GM18951 (cell line): ENCODE results near the gene JMY.
A peak's percentile ranks its signal among the peaks of the same experiment; 100 is the strongest.

Experiments used
- POLR2A ChIP-seq: IDR thresholded peaks from 4 replicates; pipeline ENCODE4 v1.6.1; 2011; ENCODE audit warnings: mild to moderate bottlenecking; ENCODE audit not compliant: insufficient read length, insufficient read depth; ENCODE audit errors: extremely low read depth
- in situ Hi-C: fragments of 300-500 bp; cut with MboI; formaldehyde crosslinking; loops from one replicate; pipeline ENCODE4 v1.12.0; 2022; ENCODE audit warnings: low sequenced_read_pairs, mixed read lengths, inconsistent platforms; ENCODE audit not compliant: unreplicated experiment

The JMY gene, protein sequence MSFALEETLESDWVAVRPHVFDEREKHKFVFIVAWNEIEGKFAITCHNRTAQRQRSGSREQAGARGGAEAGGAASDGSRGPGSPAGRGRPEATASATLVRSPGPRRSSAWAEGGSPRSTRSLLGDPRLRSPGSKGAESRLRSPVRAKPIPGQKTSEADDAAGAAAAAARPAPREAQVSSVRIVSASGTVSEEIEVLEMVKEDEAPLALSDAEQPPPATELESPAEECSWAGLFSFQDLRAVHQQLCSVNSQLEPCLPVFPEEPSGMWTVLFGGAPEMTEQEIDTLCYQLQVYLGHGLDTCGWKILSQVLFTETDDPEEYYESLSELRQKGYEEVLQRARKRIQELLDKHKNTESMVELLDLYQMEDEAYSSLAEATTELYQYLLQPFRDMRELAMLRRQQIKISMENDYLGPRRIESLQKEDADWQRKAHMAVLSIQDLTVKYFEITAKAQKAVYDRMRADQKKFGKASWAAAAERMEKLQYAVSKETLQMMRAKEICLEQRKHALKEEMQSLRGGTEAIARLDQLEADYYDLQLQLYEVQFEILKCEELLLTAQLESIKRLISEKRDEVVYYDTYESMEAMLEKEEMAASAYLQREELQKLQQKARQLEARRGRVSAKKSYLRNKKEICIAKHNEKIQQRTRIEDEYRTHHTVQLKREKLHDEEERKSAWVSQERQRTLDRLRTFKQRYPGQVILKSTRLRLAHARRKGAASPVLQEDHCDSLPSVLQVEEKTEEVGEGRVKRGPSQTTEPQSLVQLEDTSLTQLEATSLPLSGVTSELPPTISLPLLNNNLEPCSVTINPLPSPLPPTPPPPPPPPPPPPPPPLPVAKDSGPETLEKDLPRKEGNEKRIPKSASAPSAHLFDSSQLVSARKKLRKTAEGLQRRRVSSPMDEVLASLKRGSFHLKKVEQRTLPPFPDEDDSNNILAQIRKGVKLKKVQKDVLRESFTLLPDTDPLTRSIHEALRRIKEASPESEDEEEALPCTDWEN

DNA sequence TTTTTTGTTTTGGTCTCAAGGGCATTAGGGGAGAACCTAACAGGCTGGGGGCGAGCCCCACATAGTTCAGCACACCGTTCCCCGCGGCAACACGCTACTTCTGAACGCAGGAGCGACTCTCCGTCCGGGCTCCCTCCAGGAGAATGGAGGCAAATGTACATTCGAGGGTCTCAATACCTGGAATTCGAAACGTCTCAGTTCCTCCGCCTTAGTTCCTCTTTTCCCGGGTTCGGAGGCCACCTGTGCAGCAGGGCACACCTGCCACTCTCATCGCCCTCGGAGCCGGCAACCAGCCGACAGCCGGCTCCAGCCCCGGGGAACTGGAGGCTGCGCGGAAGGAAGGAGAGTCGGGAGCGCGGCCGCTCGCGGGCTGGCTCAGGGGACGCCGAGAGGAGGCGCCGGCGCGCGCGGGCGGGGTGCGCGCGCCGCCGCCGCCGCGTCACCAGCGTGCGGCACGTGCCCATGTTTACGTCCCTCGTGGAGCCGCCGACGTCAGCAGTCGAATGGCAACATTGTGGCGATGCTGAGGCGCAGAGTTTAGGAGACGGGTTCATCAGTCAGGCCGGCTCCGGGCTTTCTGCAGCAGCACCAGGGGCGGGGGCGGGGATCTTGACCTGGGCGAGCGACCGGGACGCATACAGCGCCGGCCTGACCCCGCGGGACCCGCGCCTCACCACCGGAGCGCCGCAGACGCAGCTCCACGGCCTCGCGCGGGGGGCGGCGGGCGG is at the start of gene JMY:
TSS of gene JMY (plus strand) at position 498 of the 728 bp plus-strand sequence. CDS start 520 bp downstream, outside the sequence.
- in situ Hi-C loops, result no loop called here
- TF ChIP-seq POLR2A, result peak; percentile 91

DNA sequence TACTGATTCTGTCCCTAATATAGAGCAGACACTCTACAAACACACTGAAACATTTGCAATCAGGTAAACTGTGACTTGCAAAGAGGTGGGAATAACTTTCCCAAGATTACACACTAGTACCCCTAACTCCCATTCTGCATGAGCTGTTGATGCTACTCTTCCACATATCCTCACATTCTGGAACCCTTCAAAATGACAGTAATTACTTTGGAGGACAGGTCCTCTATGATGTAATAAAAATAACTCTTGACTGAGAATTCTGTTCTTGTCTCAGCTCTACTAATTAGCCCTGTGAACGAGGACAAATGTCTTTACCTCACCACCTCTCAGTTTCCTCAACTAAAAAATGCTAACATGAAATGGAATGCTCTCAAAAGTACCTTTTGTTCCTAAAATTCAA is 49.5 kb upstream of the JMY start:
- in situ Hi-C loops, result no loop called here
- no peak for TF ChIP-seq POLR2A

DNA sequence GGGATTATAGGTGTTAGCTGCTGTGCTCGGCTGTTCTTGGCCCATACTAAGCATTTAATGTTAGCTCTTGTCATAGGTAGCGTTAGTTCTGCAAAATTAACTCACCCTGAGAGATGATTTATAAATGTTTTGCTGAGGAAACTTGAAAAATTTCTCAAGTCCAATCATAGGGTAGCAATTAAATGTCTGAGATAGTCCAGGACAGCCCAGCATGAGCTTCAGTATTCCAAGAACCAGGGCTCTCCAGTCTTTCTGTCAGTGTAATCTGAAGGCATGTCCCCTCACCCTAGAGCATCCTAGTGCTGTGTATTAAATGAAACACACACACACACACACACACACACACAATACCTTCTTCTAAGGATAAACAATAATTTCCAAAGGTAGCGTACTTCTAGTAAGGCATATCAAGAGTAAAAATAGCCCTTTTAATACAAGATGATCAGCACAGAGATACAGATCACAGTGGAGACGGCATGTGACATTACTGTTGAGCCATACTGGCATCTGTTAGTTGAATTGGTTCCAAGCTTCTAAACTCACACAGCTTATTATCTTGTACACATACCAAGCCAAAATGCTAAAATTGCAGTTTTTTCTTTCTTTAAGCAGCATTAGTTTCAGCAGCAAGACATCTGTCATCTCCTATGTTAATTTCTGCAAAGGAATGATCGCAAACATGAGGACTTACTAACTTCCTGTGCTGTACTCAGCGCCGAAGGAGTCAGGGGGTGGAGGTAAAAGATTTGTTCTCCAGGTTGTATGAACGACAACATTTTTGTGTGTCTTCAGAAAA is 46.3 kb upstream of the JMY start:
- in situ Hi-C loops, result no loop called here
- TF ChIP-seq POLR2A, result no peak

- in situ Hi-C loops, result no loop called here
- TF ChIP-seq POLR2A, result no peak
These were observed 45.7 kb upstream of the JMY start for GRCh38 chr5:79190235-79190529.

- in situ Hi-C loops, result no loop called here
- TF ChIP-seq POLR2A, result no peak
These were observed 44.5 kb upstream of the JMY start for GRCh38 chr5:79191457-79191856.

- in situ Hi-C loops, result no loop called here
- TF ChIP-seq POLR2A, result no peak
These were observed 42.3 kb upstream of the JMY start for GRCh38 chr5:79193643-79194042.

DNA sequence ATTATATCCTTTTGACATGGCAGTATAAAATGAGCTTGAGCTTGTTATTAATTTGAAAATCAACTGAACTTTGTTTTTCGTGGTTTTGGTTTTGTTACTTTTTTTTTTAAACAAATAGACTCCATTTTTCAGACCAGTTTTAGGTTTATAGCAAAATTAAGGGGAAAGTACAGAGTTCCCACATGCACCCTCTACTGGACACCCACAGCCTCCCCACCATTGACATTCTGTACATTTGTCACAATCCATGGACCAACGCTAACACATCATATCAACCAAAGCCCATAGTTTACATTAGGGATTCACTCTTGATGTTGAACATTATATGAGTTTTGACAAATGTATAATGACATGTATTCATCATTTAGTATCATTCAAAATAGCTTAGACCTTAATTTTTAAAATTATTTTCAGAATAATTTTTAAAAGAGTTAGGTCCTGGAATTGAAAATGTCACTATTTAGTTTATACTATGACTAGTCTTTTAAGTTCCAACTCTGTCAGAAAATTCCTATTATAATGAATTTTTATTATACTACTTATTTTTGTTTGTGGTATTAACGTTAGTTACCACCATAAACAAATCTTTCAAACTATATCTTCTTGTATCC is 35.3 kb upstream of the JMY start:
- in situ Hi-C loops, result no loop called here
- TF ChIP-seq POLR2A, result no peak

DNA sequence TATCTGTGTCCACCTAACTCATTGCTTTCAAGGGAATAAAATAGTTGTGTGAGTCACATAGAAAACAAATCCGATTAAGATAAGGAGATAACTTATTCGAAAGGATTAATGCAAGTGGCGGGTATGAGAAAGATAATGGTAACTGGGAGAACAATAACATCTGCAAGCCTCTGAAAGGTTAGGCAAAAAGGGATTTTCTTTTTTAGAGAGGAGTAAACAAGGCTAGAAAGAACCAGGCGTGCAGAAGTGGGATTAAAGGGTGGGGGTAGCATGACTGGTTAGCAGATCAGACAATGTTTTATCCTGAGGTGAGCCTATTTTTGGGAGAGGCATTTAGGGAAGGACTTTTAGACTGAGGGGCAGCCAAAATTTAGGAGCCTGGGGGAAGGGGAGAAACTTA is 34.7 kb upstream of the JMY start:
- TF ChIP-seq POLR2A, result no peak

GRCh38 chr5:79202076-79202475 is 33.9 kb upstream of the JMY start:
- no peak for TF ChIP-seq POLR2A
- in situ Hi-C loops, result no loop called here

More for the DNA sequence above, 34.7 kb upstream of the JMY start:
- in situ Hi-C loops, result no loop called here

- in situ Hi-C loops, result no loop called here
These were observed 30.0 kb upstream of the JMY start for GRCh38 chr5:79205965-79206364.

GRCh38 chr5:79206541-79206940 is 29.4 kb upstream of the JMY start:
- TF ChIP-seq POLR2A, result no peak

More at GRCh38 chr5:79205965-79206364, 30.0 kb upstream of the JMY start:
- no peak for TF ChIP-seq POLR2A

GRCh38 chr5:79209505-79209904 is 26.4 kb upstream of the JMY start:
- no peak for TF ChIP-seq POLR2A
- in situ Hi-C loops, result no loop called here

More at GRCh38 chr5:79206541-79206940, 29.4 kb upstream of the JMY start:
- in situ Hi-C loops, result no loop called here
